Measurements from ENCODE around the gene ZNF160.
"Not testable (repeated sequence)": the region's sequence is repeated elsewhere in the genome, so short reads cannot be mapped to it uniquely, and the experiment has no call there.

Gene ZNF160

GRCh38 chr19:53103234-53104203 lies at the start of gene ZNF160:
TSS of gene ZNF160 (minus strand) at chr19:53103422. CDS start at chr19:53086276, 17,146 bp downstream.
- DNase-seq, result peak; percentile 92

GRCh38 chr19:53147645-53148044 lies 44.4 kb upstream of the ZNF160 start:
- DNase-seq, result no peak

- no peak for DNase-seq
Observed at GRCh38 chr19:53140351-53140750, 37.1 kb upstream of the ZNF160 start.

GRCh38 chr19:53136432-53136831 lies 33.2 kb upstream of the ZNF160 start:
- no peak for DNase-seq

- peak; percentile 32 for DNase-seq
Observed at GRCh38 chr19:53132141-53132991, 29.1 kb upstream of the ZNF160 start, which contains the start of gene ZNF415. TSS of gene ZNF415 (minus strand) at chr19:53132910. CDS start at chr19:53122676, 10,234 bp downstream.

GRCh38 chr19:53131727-53132126 lies 28.5 kb upstream of the ZNF160 start:
- DNase-seq, result no peak

- DNase-seq, result no peak
Observed at GRCh38 chr19:53131085-53131590, 27.9 kb upstream of the ZNF160 start.

GRCh38 chr19:53130506-53130905 lies 27.3 kb upstream of the ZNF160 start:
- DNase-seq, result no peak

GRCh38 chr19:53126733-53127526 lies 23.7 kb upstream of the ZNF160 start:
- not testable (repeated sequence) for DNase-seq

GRCh38 chr19:53123400-53123799 lies 20.2 kb upstream of the ZNF160 start:
- DNase-seq, result no peak

GRCh38 chr19:53112286-53112685 lies 9.1 kb upstream of the ZNF160 start:
- DNase-seq, result no peak

GRCh38 chr19:53109527-53109926 lies 6.3 kb upstream of the ZNF160 start:
- no peak for DNase-seq

GRCh38 chr19:53102756-53103233 lies 427 bp downstream of the ZNF160 start:
- peak; percentile 29 for DNase-seq

- no peak for DNase-seq
Observed at GRCh38 chr19:53102206-53102755, 941 bp downstream of the ZNF160 start.

GRCh38 chr19:53101518-53101917 lies 1.7 kb downstream of the ZNF160 start:
- no peak for DNase-seq

- DNase-seq, result not testable (repeated sequence)
Observed at GRCh38 chr19:53098570-53098969, 4.7 kb downstream of the ZNF160 start.

- not testable (repeated sequence) for DNase-seq
Observed at GRCh38 chr19:53096982-53097690, 6.1 kb downstream of the ZNF160 start.

GRCh38 chr19:53096579-53096978 lies 6.6 kb downstream of the ZNF160 start:
- DNase-seq, result not testable (repeated sequence)

- DNase-seq, result no peak
Observed at GRCh38 chr19:53094754-53095575, 8.3 kb downstream of the ZNF160 start.

GRCh38 chr19:53092723-53093122 lies 10.5 kb downstream of the ZNF160 start:
- no peak for DNase-seq

All from NCI-H1092 treated with DMSO at 0.1 percent for 48 hours (cell line).